Skin epidermis (tissue), 12 donors: ENCODE measurements around the gene PACRG.

ENCODE experiments used
- H3K27ac ChIP-seq, 21 experiments: fragments of 200-600 bp; sonication (generic) in 11 of 21; one replicate each; pipeline ENCODE4 v1.5.0; 2020; ENCODE audit warnings: mild to moderate bottlenecking in 3 of 21, inconsistent platforms in 2 of 21, moderate library complexity in 2 of 21
- H3K4me3 ChIP-seq, 7 experiments: fragments of 200-600 bp; sonication (generic) in 2 of 7; one replicate each; pipeline ENCODE4 v1.5.0; 2020; ENCODE audit warnings: inconsistent platforms in 2 of 7, mild to moderate bottlenecking in 2 of 7, moderate library complexity in 1 of 7

The PACRG gene

GRCh38 chr6:162770955-162771354 lies 43.2 kb downstream of the PACRG start:
- H3K4me3 ChIP-seq = no peak overlapping the region

GRCh38 chr6:162772466-162772865 lies 44.7 kb downstream of the PACRG start:
- Histone ChIP-seq H3K4me3 (no peak overlapping the region), H3K27ac (no peak overlapping the region)

More at GRCh38 chr6:162770955-162771354, 43.2 kb downstream of the PACRG start:
- H3K27ac ChIP-seq = no peak overlapping the region

GRCh38 chr6:162773996-162774395 lies 46.2 kb downstream of the PACRG start:
- Histone ChIP-seq H3K4me3 (no peak overlapping the region), H3K27ac (no peak overlapping the region)

- Histone ChIP-seq H3K4me3 (no peak overlapping the region), H3K27ac (no peak overlapping the region)
Observed at GRCh38 chr6:162777091-162777490, 49.3 kb downstream of the PACRG start.

- Histone ChIP-seq H3K4me3 (no peak overlapping the region), H3K27ac (no peak overlapping the region)
Observed at GRCh38 chr6:162778603-162779002, 50.8 kb downstream of the PACRG start.

GRCh38 chr6:162785632-162786242 lies 58.0 kb downstream of the PACRG start:
- Histone ChIP-seq H3K27ac (no peak overlapping the region), H3K4me3 (no peak overlapping the region)

- no peak overlapping the region for H3K4me3 ChIP-seq
- H3K27ac ChIP-seq = no peak overlapping the region
Observed at GRCh38 chr6:162798546-162799266, 70.9 kb downstream of the PACRG start.

- no peak overlapping the region for H3K27ac ChIP-seq
- no peak overlapping the region for H3K4me3 ChIP-seq
Observed at GRCh38 chr6:162814426-162814973, 86.7 kb downstream of the PACRG start.

- H3K4me3 ChIP-seq = no peak overlapping the region
- H3K27ac ChIP-seq = no peak overlapping the region
Observed at GRCh38 chr6:162817196-162817595, 89.4 kb downstream of the PACRG start.

- Histone ChIP-seq H3K4me3 (no peak overlapping the region), H3K27ac (no peak overlapping the region)
Observed at GRCh38 chr6:162819284-162819683, 91.5 kb downstream of the PACRG start.

- Histone ChIP-seq H3K4me3 (no peak overlapping the region), H3K27ac (no peak overlapping the region)
Observed at GRCh38 chr6:162821102-162821501, 93.3 kb downstream of the PACRG start.

GRCh38 chr6:162825597-162825996 lies 97.8 kb downstream of the PACRG start:
- H3K4me3 ChIP-seq = no peak overlapping the region
- H3K27ac ChIP-seq = no peak overlapping the region

GRCh38 chr6:162829013-162829742 lies 101.4 kb downstream of the PACRG start:
- H3K4me3 ChIP-seq = no peak overlapping the region
- no peak overlapping the region for H3K27ac ChIP-seq

- no peak overlapping the region for H3K4me3 ChIP-seq
- H3K27ac ChIP-seq = no peak overlapping the region
Observed at GRCh38 chr6:162833776-162834175, 106.0 kb downstream of the PACRG start.

- Histone ChIP-seq H3K4me3 (no peak overlapping the region), H3K27ac (no peak overlapping the region)
Observed at GRCh38 chr6:162845972-162846371, 118.2 kb downstream of the PACRG start.

GRCh38 chr6:162846723-162847122 lies 118.9 kb downstream of the PACRG start:
- Histone ChIP-seq H3K4me3 (no peak overlapping the region), H3K27ac (no peak overlapping the region)

GRCh38 chr6:162849269-162849668 lies 121.5 kb downstream of the PACRG start:
- no peak overlapping the region for H3K4me3 ChIP-seq
- H3K27ac ChIP-seq = no peak overlapping the region

GRCh38 chr6:162852192-162852591 lies 124.4 kb downstream of the PACRG start:
- H3K4me3 ChIP-seq = no peak overlapping the region
- H3K27ac ChIP-seq = no peak overlapping the region

GRCh38 chr6:162852840-162853577 lies 125.2 kb downstream of the PACRG start:
- Histone ChIP-seq H3K4me3 (no peak overlapping the region), H3K27ac (no peak overlapping the region)

GRCh38 chr6:162854228-162854627 lies 126.5 kb downstream of the PACRG start:
- H3K27ac ChIP-seq = no peak overlapping the region

More at GRCh38 chr6:162854228-162854627, 126.5 kb downstream of the PACRG start:
- H3K4me3 ChIP-seq = no peak overlapping the region
